ENCODE results near the gene KANSL3. TPM values are rescaled to one million over a fixed set of nuclear protein-coding genes. Genes with fewer than 3 reads are reported as not detected.
A peak's percentile ranks its signal among the peaks of the same experiment; 100 is the strongest.

KANSL3 gene
- total RNA-seq, 2 experiments from 2014 or later, result 54.4 to 61.8 TPM

- no peak for TF ChIP-seq CTCF (IDR thresholded peaks at IDR 0.05)
- Mint-ChIP-seq H3K4me3 (no peak within 1 kb of the TSS), H3K36me3 (ENCODE audit: low read depth) (peaks cover 1% of the 10 kb centered on the region), H3K27ac (no peak within 1 kb of the TSS), H3K4me1 (ENCODE audit: low read depth) (peaks cover 6% of the 10 kb centered on the region), H3K9me3 (no peaks in the 10 kb centered on the region), H3K27me3 (no peaks in the 10 kb centered on the region)
- Histone ChIP-seq H3K4me1 (ENCODE audit: insufficient read depth, low read length) (peaks cover 6% of the 10 kb centered on the region), H3K27me3 (ENCODE audit: control insufficient read depth in 1 of 2, insufficient read depth in 2 of 2, low read length in 2 of 2) (no peaks in the 10 kb centered on the region), H3K4me3 (ENCODE audit: low read length) (no peak within 1 kb of the TSS), H3K27ac (ENCODE audit: low read depth in 1 of 2, low read length in 2 of 2) (no peak within 1 kb of the TSS), H3K36me3 (ENCODE audit: insufficient read depth, low read length) (no peaks in the 10 kb centered on the region), H3K9me3 (ENCODE audit: control insufficient read depth in 1 of 2, insufficient read depth in 1 of 2, low read length in 2 of 2) (no peaks in the 10 kb centered on the region)
- intact Hi-C loops (cut with DNase I, micrococcal nuclease), result no loop called here
- ATAC-seq (ENCODE audit: poor library complexity) (no peak), DNase-seq (no peak)
- ChIA-PET POLR2A (no interaction called here), CTCF (no interaction called here)
Measured at GRCh38 chr2:96642564-96643360, 4.7 kb upstream of the KANSL3 start, which contains the start of gene FER1L5. TSS of gene FER1L5 (plus strand) at chr2:96642764. CDS start at chr2:96642837, 73 bp downstream.

GRCh38 chr2:96637385-96638143, 548 bp downstream of the KANSL3 start:
- DNase-seq, result peak; percentile 45 to 91 (median 72)

More at GRCh38 chr2:96637385-96638143, 548 bp downstream of the KANSL3 start:
- ChIA-PET POLR2A (interaction anchor here (0.6 to 2.3 kb wide), 13 partner anchors 11 to 475 kb away, joined by 3 to 19 read pairs (median 5); partner anchors contain the start of genes ANKRD39, CNNM3 and STARD7), CTCF (interaction anchor here (0.7 to 2.7 kb wide), 4 partner anchors 14 to 1807 kb away, joined by 3 to 12 read pairs (median 6); partner anchors contain the start of genes ANKRD39 and CNNM4)
- Histone ChIP-seq H3K9me3 (ENCODE audit: control insufficient read depth in 1 of 2, insufficient read depth in 1 of 2, low read length in 2 of 2) (no peaks in the 10 kb centered on the region), H3K27me3 (ENCODE audit: control insufficient read depth in 1 of 2, insufficient read depth in 2 of 2, low read length in 2 of 2) (no peaks in the 10 kb centered on the region), H3K36me3 (ENCODE audit: insufficient read depth, low read length) (peaks cover 17% of the 10 kb centered on the region), H3K27ac (ENCODE audit: low read depth in 1 of 2, low read length in 2 of 2) (peak overlapping the region; percentile 69 to 75), H3K4me1 (ENCODE audit: insufficient read depth, low read length) (peaks cover 29% of the 10 kb centered on the region), H3K4me3 (ENCODE audit: low read length) (peak overlapping the region; percentile 98)
- Mint-ChIP-seq H3K4me1 (ENCODE audit: low read depth) (peaks cover 45% of the 10 kb centered on the region), H3K27me3 (no peaks in the 10 kb centered on the region), H3K9me3 (no peaks in the 10 kb centered on the region), H3K27ac (peak overlapping the region; percentile 96), H3K4me3 (peak overlapping the region; percentile 99), H3K36me3 (ENCODE audit: low read depth) (peaks cover 35% of the 10 kb centered on the region)
- TF ChIP-seq CTCF (IDR thresholded peaks at IDR 0.05), result no peak
- ATAC-seq (ENCODE audit: poor library complexity), result peak; percentile 82
- intact Hi-C loops (cut with DNase I, micrococcal nuclease), result loop anchor here (1.0 to 10.0 kb wide), 10 partner anchors 100 to 1360 kb away; partner anchors contain the start of genes ARID5A (in 2 of the 2), CNNM4 (in 2 of the 2), LMAN2L (in 2 of the 2) and ACTR1B (in 1 of the 2)
